CD14-positive monocyte (primary cell): Measurements from ENCODE around the gene GGN. TPM values are rescaled to one million over a fixed set of nuclear protein-coding genes. Genes with fewer than 3 reads are reported as not detected.

ENCODE experiments used
- DNase-seq, 3 donors: peaks; one replicate each; pipeline ENCODE4 v3.0.0-alpha.2; 2011 to 2022
- H2AFZ ChIP-seq: 2 replicates; pipeline ENCODE4 v1.6.0; 2012; ENCODE audit warnings: mild to moderate bottlenecking, low read depth, low read length, inconsistent platforms; ENCODE audit not compliant: insufficient read depth, poor library complexity, severe bottlenecking
- H3K27ac ChIP-seq, 2 donors: 1 replicate in 1 of 2; 2 replicates in 1 of 2; pipeline ENCODE4 v1.5.1; 2012 to 2013; ENCODE audit warnings: low read length in 2 of 2, control low read depth in 1 of 2, inconsistent platforms in 1 of 2, low read depth in 1 of 2, mild to moderate bottlenecking in 1 of 2
- H3K27me3 ChIP-seq, 2 donors: one replicate each; pipeline versions ENCODE4 v1.6.0 to v1.6.1; 2011 to 2013; ENCODE audit warnings: low read length in 2 of 2; ENCODE audit not compliant: control insufficient read depth in 2 of 2, insufficient read depth in 2 of 2
- H3K36me3 ChIP-seq, 2 donors: replicated peaks in 1 of 2; 1 replicate in 1 of 2; 2 replicates in 1 of 2; pipeline versions ENCODE4 v1.5.1 to v1.6.1; 2012 to 2013; ENCODE audit warnings: low read length in 2 of 2, control low read depth in 1 of 2, inconsistent platforms in 1 of 2, mild to moderate bottlenecking in 1 of 2; ENCODE audit not compliant: insufficient read depth in 2 of 2, control insufficient read depth in 1 of 2
- H3K4me1 ChIP-seq, 2 donors: 1 replicate in 1 of 2; 2 replicates in 1 of 2; pipeline versions ENCODE4 v1.5.1 to v1.6.1; 2012 to 2013; ENCODE audit warnings: low read length in 2 of 2, control low read depth in 1 of 2, inconsistent platforms in 1 of 2, mild to moderate bottlenecking in 1 of 2, moderate library complexity in 1 of 2; ENCODE audit not compliant: insufficient read depth in 2 of 2, control insufficient read depth in 1 of 2
- H3K4me2 ChIP-seq: replicated peaks from 2 replicates; pipeline ENCODE3; 2012; ENCODE audit warnings: low read length, moderate library complexity, mild to moderate bottlenecking; ENCODE audit not compliant: poor library complexity, severe bottlenecking; ENCODE audit errors: extremely low read depth
- H3K4me3 ChIP-seq, 3 experiments: fragments of 200-600 bp in 1 of 3; sonication (generic) in 1 of 3; replicated peaks in 1 of 3; 1 replicate in 2 of 3; 2 replicates in 1 of 3; pipeline ENCODE4 v1.5.1; 2011 to 2013; ENCODE audit warnings: low read length in 3 of 3, mild to moderate bottlenecking in 3 of 3, control low read depth in 2 of 3, low read depth in 2 of 3, inconsistent platforms in 1 of 3, moderate library complexity in 1 of 3
- H3K79me2 ChIP-seq: 2 replicates; pipeline ENCODE4 v1.6.0; 2012; ENCODE audit warnings: mild to moderate bottlenecking, control low read depth, inconsistent platforms, low read length, moderate library complexity; ENCODE audit not compliant: insufficient read depth
- H3K9ac ChIP-seq: 2 replicates; pipeline ENCODE4 v1.6.0; 2017; ENCODE audit warnings: low read length, mild to moderate bottlenecking; ENCODE audit not compliant: insufficient read depth, poor library complexity, severe bottlenecking
- H3K9me3 ChIP-seq, 2 donors: replicated peaks in 1 of 2; 1 replicate in 1 of 2; 2 replicates in 1 of 2; pipeline versions ENCODE4 v1.5.1 to v1.6.1; 2012 to 2013; ENCODE audit warnings: low read length in 2 of 2, control low read depth in 1 of 2; ENCODE audit not compliant: control insufficient read depth in 1 of 2, insufficient read depth in 1 of 2
- H4K20me1 ChIP-seq: 2 replicates; pipeline ENCODE4 v1.6.0; 2012; ENCODE audit warnings: mild to moderate bottlenecking, low read length, control low read depth, moderate library complexity; ENCODE audit not compliant: insufficient read depth
- H3K27ac Mint-ChIP-seq, 7 donors: one replicate each; pipeline ENCODE4 v1.8.0; 2020; ENCODE audit warnings: mild to moderate bottlenecking in 7 of 7, mixed read lengths in 7 of 7, moderate library complexity in 6 of 7, inconsistent platforms in 2 of 7
- H3K27me3 Mint-ChIP-seq, 3 donors: one replicate each; pipeline ENCODE4 v1.8.0; 2021 to 2022; ENCODE audit warnings: low read depth in 3 of 3, mild to moderate bottlenecking in 3 of 3, mixed read lengths in 3 of 3, moderate library complexity in 3 of 3, inconsistent platforms in 1 of 3
- H3K36me3 Mint-ChIP-seq, 2 donors: one replicate each; pipeline ENCODE4 v1.8.0; 2020; ENCODE audit warnings: mixed read lengths in 2 of 2, inconsistent platforms in 1 of 2, mild to moderate bottlenecking in 1 of 2
- H3K4me1 Mint-ChIP-seq: one replicate; pipeline ENCODE4 v1.8.0; 2020; ENCODE audit warnings: mild to moderate bottlenecking, mixed read lengths
- H3K4me3 Mint-ChIP-seq, 2 donors: one replicate each; pipeline ENCODE4 v1.8.0; 2020; ENCODE audit warnings: mild to moderate bottlenecking in 2 of 2, mixed read lengths in 2 of 2, moderate library complexity in 1 of 2
- H3K9me3 Mint-ChIP-seq, 7 donors: one replicate each; pipeline ENCODE4 v1.8.0; 2020 to 2022; ENCODE audit warnings: mixed read lengths in 7 of 7, mild to moderate bottlenecking in 6 of 7, moderate library complexity in 6 of 7, inconsistent platforms in 2 of 7
- WGBS: methylation state at CpG from one replicate; pipeline ENCODE4 v1.1.5; 2013; ENCODE audit warnings: missing lambda C conversion rate; ENCODE audit not compliant: insufficient coverage; 5-methylcytosine and 5-hydroxymethylcytosine counted together
- intact Hi-C, 2 donors: fragments of 100-400 bp; cut with micrococcal nuclease; formaldehyde crosslinking; loops; one replicate each; pipeline versions ENCODE4 v1.15.0 to v1.15.1; 2023
- polyA minus RNA-seq: library from RNA; depleted of rRNA, polyadenylated mRNA; stranded (reverse); fragments of >200 nt; gene quantifications from 2 replicates; pipeline ENCODE4 v1.2.3, GENCODE V29; 2012
- polyA plus RNA-seq, 3 donors: library from polyadenylated mRNA; depleted of rRNA in 1 of 3; unstranded in 2 of 3; stranded (reverse) in 1 of 3; fragments of 300-500 nt in 2 of 3; fragments of >200 nt in 1 of 3; fragmentation: Illumina TruSeq in 2 of 3; gene quantifications; 1 replicate in 2 of 3; 2 replicates in 1 of 3; pipeline ENCODE4 v1.2.3, GENCODE V29; 2012 to 2021
- total RNA-seq, 12 experiments: library from RNA in 1 of 12; stranded (reverse) in 1 of 12; fragments of 120-200 nt in 1 of 12; gene quantifications; one replicate each; pipeline ENCODE4 v1.2.4 and lab custom pipeline; 2013 to 2026; ENCODE audit warnings: mixed read lengths in 6 of 12, inconsistent platforms in 1 of 12
- TF ChIP-seq, protein P1 (sequence below): fragments of 200-600 bp; IDR thresholded peaks from one replicate; pipeline ENCODE4 v1.8.0; 2022; ENCODE audit warnings: antibody characterized with exemption, mild to moderate bottlenecking

GGN gene, protein sequence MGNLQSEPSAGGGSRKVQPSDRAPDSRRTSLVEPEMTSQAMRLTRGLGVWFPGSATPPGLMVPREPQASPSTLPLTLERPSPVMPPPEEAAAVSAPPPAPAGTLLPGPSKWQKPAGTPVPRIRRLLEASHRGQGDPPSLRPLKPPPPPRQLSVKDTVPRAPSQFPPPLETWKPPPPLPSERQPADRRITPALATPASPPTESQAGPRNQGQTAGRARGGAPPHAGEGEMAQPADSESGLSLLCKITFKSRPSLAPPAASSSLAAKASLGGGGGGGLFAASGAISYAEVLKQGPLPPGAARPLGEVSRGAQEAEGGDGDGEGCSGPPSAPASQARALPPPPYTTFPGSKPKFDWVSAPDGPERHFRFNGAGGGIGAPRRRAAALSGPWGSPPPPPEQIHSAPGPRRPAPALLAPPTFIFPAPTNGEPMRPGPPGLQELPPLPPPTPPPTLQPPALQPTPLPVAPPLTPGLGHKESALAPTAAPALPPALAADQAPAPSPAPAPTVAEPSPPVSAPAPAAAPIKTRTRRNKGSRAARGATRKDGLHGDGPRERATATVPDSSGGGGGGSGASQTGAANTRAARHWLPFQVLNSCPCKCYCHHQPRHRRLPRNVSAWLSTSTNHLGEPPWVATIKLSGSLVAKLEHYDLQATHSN
- 0.23 TPM for total RNA-seq (2013)
- polyA plus RNA-seq, result under 1 TPM in 2 of 3 donors, not detected in 1; 0.12 to 0.56 TPM
- polyA minus RNA-seq, result 0.32 and 0.42 TPM in 2 replicates
- total RNA-seq (lab: John Stamatoyannopoulos, UW), result 0 to 0.90 (median 0.41) reads per million in 11 experiments

DNA sequence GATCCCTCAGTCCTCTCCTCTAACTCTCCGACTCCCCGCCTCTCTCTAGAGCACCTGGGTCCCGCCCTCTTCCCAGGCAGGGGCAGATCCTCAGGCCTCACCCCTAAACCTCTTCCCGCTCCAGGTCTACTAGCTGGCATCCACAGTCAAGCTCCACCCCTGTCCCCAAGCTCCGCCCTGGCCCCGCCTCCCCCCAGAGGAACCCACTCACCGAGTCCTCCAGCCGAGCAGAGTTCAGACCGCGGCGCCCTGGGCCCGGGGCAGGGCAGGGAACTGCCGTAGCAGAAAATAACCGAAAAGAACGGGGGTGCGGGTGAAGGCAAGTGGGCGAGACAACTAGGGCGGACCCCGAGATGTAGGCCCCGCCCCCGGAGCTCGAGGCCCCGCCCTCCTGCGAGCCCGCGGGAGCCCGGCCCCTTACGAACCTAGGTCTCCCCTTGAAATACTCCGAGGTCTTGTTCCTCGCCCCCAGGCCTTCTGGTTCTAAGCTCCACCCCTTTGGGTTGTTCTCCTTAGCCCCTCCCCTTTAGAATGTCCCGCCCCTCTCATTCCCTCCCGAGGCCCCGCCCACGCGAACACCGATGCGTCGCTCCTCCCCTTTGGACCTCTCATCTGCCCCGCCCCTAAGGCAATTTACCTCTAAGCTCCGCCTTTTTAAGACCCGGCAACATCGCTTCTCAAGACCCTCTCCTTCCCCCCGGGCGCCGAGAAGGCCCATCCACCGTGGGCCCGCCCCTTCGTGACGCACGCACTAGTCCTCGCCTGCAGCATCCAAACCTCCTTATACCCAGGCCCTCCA is at the start of gene GGN:
Gene GGN (minus strand): TSS at position 485 of the 799 bp plus-strand sequence. CDS start 773 bp downstream, outside the sequence.
- Histone ChIP-seq H3K36me3 (peaks cover 15 to 24% of the 10 kb centered on the region in 2 donors), H3K4me2 (peak within 1 kb of the TSS; percentile 94), H3K4me3 (peak within 1 kb of the TSS; percentile 43 to 86 (median 45)), H3K27ac (peak within 1 kb of the TSS; percentile 34 to 66), H3K4me1 (peaks cover 32 to 39% of the 10 kb centered on the region in 2 donors), H3K79me2 (no peaks in the 10 kb centered on the region), H4K20me1 (peaks cover 35% of the 10 kb centered on the region), H3K9me3 (no peaks in the 10 kb centered on the region), H3K27me3 (peaks cover 25 to 81% of the 10 kb centered on the region in 2 donors), H2AFZ (peak within 1 kb of the TSS; percentile 86), H3K9ac (peak within 1 kb of the TSS; percentile 53)
- Mint-ChIP-seq H3K9me3 (peaks cover 0 to 10% (median 3%) of the 10 kb centered on the region in 7 donors), H3K27me3 (peaks cover 55 to 82% (median 62%) of the 10 kb centered on the region in 3 donors), H3K27ac (peak within 1 kb of the TSS; percentile 82 to 95 (median 89)), H3K4me1 (peaks cover 26% of the 10 kb centered on the region), H3K36me3 (peaks cover 24 to 29% of the 10 kb centered on the region in 2 donors), H3K4me3 (peak within 1 kb of the TSS; percentile 93 to 98)
- intact Hi-C loops, result no loop called here
- TF ChIP-seq, protein P1, sequence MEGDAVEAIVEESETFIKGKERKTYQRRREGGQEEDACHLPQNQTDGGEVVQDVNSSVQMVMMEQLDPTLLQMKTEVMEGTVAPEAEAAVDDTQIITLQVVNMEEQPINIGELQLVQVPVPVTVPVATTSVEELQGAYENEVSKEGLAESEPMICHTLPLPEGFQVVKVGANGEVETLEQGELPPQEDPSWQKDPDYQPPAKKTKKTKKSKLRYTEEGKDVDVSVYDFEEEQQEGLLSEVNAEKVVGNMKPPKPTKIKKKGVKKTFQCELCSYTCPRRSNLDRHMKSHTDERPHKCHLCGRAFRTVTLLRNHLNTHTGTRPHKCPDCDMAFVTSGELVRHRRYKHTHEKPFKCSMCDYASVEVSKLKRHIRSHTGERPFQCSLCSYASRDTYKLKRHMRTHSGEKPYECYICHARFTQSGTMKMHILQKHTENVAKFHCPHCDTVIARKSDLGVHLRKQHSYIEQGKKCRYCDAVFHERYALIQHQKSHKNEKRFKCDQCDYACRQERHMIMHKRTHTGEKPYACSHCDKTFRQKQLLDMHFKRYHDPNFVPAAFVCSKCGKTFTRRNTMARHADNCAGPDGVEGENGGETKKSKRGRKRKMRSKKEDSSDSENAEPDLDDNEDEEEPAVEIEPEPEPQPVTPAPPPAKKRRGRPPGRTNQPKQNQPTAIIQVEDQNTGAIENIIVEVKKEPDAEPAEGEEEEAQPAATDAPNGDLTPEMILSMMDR, result no peak
- WGBS, result under 1% methylated on average over 51 of the region's 51 CpGs
- peak; percentile 58 to 65 (median 61) for DNase-seq

DNA sequence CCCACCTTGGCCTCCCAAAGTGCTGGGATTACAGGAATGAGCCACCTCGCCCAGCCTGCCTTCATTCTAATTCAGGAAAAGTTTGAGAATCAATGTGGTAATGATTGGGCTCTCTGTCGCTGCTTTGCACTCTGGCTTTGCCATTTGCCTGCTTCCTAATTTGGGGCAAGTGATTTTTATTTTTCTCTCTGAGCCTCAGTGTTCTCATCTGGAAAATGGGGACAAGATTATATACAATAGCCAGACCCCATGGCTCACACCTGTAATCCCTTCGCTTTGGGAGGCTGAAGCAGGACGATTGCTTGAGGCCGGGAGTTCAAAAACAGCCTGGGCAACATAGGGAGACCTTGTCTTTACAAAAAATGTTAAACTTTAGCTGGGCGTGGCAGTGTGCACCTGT is 49.5 kb upstream of the GGN start:
- Mint-ChIP-seq H3K9me3 (peaks cover 0 to 1% (median 0%) of the 10 kb centered on the region in 7 donors), H3K36me3 (no peaks in the 10 kb centered on the region), H3K4me3 (no peak overlapping the region), H3K4me1 (peaks cover 23% of the 10 kb centered on the region), H3K27me3 (peaks cover 4 to 13% (median 10%) of the 10 kb centered on the region in 3 donors), H3K27ac (no peak overlapping the region)
- Histone ChIP-seq H3K36me3 (no peaks in the 10 kb centered on the region), H3K27me3 (peaks cover 0 to 13% of the 10 kb centered on the region in 2 donors), H3K27ac (no peak overlapping the region), H3K4me1 (peaks cover 14 to 15% of the 10 kb centered on the region in 2 donors), H4K20me1 (no peaks in the 10 kb centered on the region), H2AFZ (no peak overlapping the region), H3K9ac (no peak overlapping the region), H3K9me3 (no peaks in the 10 kb centered on the region), H3K4me2 (no peak overlapping the region), H3K4me3 (no peak overlapping the region), H3K79me2 (no peaks in the 10 kb centered on the region)
- TF ChIP-seq, protein P1, result no peak
- DNase-seq, result no peak
- intact Hi-C loops, result no loop called here
- 100% methylated on average over 2 of the region's 6 CpGs for WGBS
